ENCODE measurements around the gene PARK7. TPM values are rescaled to one million over a fixed set of nuclear protein-coding genes. Genes with fewer than 3 reads are reported as not detected.

Gene PARK7
- total RNA-seq, 1 experiment from 2014 or later: 370 TPM

DNA sequence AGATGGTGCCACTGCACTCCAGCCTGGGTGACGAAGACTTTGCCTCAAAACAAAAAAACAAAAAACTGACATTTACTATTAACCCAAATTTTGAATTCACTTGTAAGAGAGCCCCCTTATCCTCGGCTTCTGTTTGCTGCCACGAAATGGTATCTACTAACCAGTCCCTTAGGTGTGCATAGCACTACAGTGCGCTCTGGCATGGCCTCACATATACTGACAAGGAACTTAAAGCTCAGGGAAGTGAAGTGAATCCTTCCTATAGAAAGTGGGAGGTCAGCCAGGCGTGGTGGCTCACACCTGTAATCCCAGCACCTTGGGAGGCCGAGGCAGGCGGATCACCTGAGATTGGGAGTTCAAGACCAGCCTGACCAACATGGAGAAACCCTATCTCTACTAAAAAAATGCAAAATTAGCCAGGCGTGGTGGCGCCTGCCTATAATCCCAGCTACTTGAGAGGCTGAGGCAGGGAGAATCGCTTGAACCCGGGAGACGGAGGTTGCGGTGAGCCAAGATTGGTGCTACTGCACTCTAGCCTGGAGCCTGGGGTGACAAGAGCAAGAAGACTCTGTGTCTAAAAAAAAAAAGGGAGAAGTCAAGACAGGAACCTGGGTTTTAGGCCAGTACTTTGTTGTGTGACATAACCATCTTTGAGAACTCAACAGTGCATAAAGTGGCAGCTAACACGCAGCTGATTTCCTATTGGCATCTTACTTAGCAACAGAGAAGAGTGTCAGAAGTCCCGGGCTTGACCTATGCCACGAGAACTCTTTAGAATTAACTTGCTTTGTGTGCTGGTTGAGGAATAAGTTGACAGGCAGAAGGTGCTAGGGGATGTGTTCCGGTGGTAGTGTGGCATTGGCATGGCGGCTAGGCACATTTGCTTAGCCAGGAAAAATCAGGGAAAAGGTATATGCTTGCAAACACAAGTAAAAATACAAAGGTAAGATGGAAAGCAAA, 47.8 kb downstream of the PARK7 start:
- no peak overlapping the region for H2AFZ ChIP-seq (ENCODE audit: low read depth, low read length, poor library complexity, severe bottlenecking)
- ChIA-PET POLR2A (interaction anchor here (3.1 kb wide), 1 partner anchor 15 kb away, joined by 8 read pairs; no protein-coding TSS in a partner anchor), CTCF (no interaction called here), RAD21 (ENCODE audit: low non-redundant PET in 1 of 2, low total read pairs in 2 of 2, uncharacterized antibody in 2 of 2, unreplicated experiment in 2 of 2) (no interaction called here)
- H3K9me3 ChIP-seq (ENCODE audit: control insufficient read depth in 1 of 2, insufficient read depth in 1 of 2, low read depth in 1 of 2, low read length in 2 of 2): no peaks in the 10 kb centered on the region
- no peak for DNase-seq (ENCODE audit: low read depth, low spot score)
- peaks cover 48% of the 10 kb centered on the region for H3K79me2 ChIP-seq (ENCODE audit: insufficient read depth, low read length)
- H3K4me3 ChIP-seq (replicated peaks in 1 of 2; ENCODE audit: low read depth in 1 of 2, low read length in 2 of 2): no peak overlapping the region
- H3K9ac ChIP-seq (ENCODE audit: low read length): no peak overlapping the region
- H3K4me2 ChIP-seq (ENCODE audit: low read length): no peak overlapping the region
- peaks cover 38% of the 10 kb centered on the region; the same call in 1 of the 2 replicates for H4K20me1 ChIP-seq (ENCODE audit: insufficient read depth)
- ATAC-seq: peak; percentile 4; the same call in 1 of the 2 replicates
- peaks cover 39 to 88% of the 10 kb centered on the region in 2 experiments; a peak in 3 of 4 replicates for H3K4me1 ChIP-seq (ENCODE audit: control insufficient read depth in 1 of 2, insufficient read depth in 2 of 2, low read length in 2 of 2)
- TF ChIP-seq, protein P1, sequence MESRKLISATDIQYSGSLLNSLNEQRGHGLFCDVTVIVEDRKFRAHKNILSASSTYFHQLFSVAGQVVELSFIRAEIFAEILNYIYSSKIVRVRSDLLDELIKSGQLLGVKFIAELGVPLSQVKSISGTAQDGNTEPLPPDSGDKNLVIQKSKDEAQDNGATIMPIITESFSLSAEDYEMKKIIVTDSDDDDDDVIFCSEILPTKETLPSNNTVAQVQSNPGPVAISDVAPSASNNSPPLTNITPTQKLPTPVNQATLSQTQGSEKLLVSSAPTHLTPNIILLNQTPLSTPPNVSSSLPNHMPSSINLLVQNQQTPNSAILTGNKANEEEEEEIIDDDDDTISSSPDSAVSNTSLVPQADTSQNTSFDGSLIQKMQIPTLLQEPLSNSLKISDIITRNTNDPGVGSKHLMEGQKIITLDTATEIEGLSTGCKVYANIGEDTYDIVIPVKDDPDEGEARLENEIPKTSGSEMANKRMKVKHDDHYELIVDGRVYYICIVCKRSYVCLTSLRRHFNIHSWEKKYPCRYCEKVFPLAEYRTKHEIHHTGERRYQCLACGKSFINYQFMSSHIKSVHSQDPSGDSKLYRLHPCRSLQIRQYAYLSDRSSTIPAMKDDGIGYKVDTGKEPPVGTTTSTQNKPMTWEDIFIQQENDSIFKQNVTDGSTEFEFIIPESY (IDR thresholded peaks at IDR 0.05; ENCODE audit: extremely low read depth, insufficient replicate concordance, low read length): peak; percentile 82
- peak; percentile 2 for TF ChIP-seq YY1 (IDR thresholded peaks at IDR 0.05; ENCODE audit: extremely low read depth, insufficient replicate concordance, low read depth, low read length)
- TF ChIP-seq POLR2AphosphoS5 (IDR thresholded peaks at IDR 0.05; ENCODE audit: low read depth, low read length): peak; percentile 85
- TF ChIP-seq SP1 (IDR thresholded peaks at IDR 0.05; ENCODE audit: low read depth): no peak
- H3K36me3 ChIP-seq (ENCODE audit: control insufficient read depth in 1 of 2, insufficient read depth in 2 of 2, low read length in 2 of 2): peaks cover 39% of the 10 kb centered on the region in 2 experiments
- no peaks in the 10 kb centered on the region for H3K27me3 ChIP-seq (ENCODE audit: insufficient read depth, low read length)
- H3K27ac ChIP-seq (ENCODE audit: low read depth, low read length): peak overlapping the region; percentile 31
- intact Hi-C loops (cut with micrococcal nuclease): no loop called here
- H3K9me2 ChIP-seq (ENCODE audit: insufficient read depth): no peaks in the 10 kb centered on the region
- BruUV-seq (replicated peaks): no TSS peak
